CD4-positive, alpha-beta T cell treated with Interleukin-12 subunit alpha and Interleukin-12 subunit beta, for 1 hour (primary cell): ENCODE measurements around the gene PVALEF.

Source experiments
- DNase-seq: peaks from one replicate; pipeline ENCODE4 v3.0.0-alpha.2; 2020

The PVALEF gene

DNA sequence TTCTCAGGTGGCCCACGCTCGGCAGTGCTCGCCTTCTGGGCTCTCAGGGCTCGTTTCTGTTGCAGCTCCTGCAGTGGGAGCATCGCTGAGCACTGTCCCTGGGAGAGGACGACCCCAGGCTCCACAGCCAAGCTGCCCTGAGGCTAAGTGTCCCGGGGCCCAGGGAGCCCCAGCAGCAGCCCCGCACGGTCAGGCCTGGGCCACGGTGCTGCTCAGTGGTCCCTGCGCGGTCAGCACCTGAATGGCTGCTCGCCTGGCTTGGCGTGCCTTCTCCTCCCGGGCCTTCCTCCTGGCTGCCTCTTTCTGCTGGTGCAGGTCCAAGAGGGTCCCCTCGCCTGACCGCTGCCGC lies 34.1 kb downstream of the PVALEF start:
- no peak for DNase-seq

GRCh38 chr17:81200201-81200600 lies 34.9 kb downstream of the PVALEF start:
- no peak for DNase-seq

- DNase-seq = peak; percentile 24
Measured at GRCh38 chr17:81200695-81201580, 35.6 kb downstream of the PVALEF start.

DNA sequence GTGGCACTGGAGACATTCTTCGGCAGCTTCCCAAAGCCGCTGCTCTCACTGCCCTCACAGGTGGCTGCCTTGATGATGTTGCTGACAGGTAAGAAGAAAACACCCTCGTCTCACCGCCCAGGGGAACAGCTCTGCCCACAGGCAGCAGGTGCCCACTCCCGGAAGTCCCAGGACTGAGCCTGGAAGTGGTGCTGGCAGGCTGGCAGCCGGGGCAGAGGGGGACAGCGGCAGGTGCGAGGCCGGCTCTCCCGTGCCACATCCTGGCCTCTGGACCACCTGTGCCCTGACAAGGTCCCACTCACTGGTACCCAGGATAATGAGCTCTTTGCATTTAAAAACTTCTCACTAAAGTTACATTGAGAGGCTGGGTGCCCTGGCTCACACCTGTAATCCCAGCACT lies 37.0 kb downstream of the PVALEF start:
- DNase-seq = no peak

GRCh38 chr17:81203136-81203535 lies 37.8 kb downstream of the PVALEF start:
- DNase-seq = no peak

DNA sequence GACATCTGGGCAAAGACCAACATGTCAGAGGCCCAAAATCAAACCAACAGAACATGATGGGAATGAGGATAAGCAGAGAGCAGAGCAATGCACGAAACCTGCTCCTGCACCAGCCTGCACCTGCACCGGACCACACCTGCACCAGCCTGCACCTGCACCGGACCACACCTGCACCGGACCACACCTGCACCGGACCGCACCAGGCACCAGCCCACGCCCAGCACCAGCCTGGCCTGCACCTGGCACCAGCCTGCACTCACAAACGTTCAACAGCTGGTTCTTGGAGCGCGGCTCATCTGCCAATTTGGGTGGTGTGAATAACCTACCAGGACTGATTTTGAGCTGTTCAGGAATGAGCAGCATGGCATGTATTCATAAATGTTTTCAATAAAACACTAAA lies 39.3 kb downstream of the PVALEF start:
- no peak for DNase-seq

DNA sequence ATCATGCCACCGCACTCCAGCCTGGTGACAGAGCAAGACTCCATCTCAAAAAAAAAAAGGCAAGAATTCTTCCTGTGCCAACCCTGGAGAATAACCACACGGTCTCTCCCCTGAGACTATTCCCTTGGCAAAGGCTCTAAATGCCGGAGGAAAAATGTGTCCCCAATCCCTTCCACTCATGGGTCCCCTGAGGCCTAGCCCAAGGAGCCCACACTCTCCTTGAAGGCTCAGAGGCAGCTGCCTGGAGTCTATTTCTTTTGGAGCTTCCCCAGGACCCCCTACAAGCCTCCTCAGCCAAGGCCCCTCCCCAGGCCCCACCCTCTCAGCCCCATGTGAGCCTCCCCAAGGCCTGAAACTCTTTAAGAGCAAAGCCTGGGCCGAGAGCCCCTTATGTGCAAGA lies 40.9 kb downstream of the PVALEF start:
- no peak for DNase-seq

DNA sequence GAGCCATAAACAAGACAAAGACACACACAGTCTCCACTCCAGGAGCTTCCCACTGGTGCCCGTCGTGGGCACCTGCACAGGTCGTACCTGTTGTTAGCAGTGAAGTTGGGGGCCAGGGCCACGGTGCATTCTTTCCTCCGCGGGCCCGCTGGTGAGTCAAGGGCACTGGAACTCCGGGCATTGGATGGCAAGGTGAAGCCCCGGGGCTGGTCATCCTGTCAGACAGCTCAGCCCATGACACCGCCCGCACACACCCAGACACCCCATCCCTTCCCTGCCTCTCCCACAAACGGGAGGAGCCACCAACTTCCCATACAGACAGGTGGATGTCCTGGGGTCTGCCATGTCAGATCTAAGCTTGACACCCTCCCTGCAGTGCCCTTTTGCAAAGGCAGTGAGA lies 41.4 kb downstream of the PVALEF start:
- DNase-seq = no peak

- DNase-seq = no peak
Measured at GRCh38 chr17:81207610-81208581, 42.6 kb downstream of the PVALEF start.

DNA sequence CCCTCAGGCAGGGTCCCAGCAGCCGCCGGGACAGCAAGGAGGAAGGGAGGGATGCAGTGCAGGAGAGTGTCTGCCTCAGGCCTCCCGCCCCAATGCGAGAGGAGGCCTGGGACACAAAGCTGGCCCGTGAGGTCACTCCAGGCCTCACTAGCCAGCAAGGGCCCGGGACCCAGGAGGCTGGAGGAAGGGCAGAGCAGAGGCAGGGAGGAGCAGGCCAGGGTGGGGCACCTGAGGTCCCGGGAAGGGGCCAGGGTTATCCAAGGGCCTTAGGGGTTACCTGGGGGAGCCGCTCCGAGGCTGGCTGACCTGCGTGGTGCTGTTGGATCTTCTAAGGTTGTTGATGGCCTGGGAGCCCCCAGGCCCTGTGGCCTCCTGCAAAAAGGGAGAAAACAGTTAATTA lies 43.3 kb downstream of the PVALEF start:
- DNase-seq = no peak

GRCh38 chr17:81209141-81209540 lies 43.8 kb downstream of the PVALEF start:
- DNase-seq = no peak

DNA sequence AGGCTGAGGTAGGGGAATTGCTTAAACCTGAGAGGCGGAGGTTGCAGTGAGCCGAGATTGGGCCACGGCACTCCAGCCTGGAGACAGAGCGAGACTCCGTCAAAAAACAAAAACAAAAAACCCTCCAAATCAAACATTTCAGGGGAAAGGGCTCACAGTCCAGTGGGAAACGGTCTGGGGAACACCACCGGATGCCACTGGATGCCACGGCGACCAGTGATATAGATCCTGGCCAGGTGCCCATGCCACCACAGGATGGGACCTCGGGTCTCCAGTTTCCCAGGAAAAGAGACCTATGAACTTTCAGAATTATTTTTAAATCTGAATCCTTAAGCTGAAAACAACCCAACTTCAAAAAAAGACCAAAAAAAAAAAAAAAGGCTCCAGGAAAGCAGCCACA lies 45.2 kb downstream of the PVALEF start:
- no peak for DNase-seq

DNA sequence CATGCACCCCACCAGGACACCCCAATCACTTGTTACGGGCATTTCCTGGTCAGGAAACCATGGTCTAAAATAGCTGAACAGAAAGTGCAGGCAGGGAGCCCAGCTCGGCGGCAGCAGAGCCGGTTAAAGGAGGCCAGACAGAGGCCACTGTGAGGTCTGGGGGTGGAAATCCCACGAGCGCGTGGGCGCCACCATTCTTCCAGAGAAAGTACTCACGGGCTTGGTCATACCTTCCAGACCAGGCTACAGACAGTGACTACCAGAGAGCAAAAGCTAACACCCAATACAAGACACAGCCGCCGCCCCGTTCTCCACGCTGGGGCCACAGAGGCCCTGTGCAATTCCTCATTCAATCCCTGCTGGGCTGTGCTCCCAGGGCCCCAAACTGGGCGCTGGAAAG lies 45.6 kb downstream of the PVALEF start:
- no peak for DNase-seq

DNA sequence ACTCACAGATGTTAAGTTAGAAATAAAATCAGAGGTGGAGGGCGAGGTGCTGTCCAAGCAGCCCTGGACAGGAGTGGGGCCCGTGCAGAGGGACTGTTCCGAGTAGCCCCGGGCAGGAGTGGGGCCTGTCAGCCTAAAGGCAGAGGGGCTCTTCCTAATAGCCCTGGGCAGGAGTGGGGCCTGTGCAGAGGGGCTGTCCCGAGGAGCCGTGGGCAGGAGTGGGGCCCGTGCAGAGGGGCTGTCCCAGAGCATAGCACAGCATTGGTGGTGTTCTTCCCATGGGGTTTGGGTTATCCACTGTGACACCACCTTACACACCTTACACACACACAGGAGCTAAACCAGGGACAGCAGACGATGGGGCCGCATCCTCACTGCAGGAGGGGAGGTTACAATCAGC lies 47.1 kb downstream of the PVALEF start:
- no peak for DNase-seq

- no peak for DNase-seq
Measured at GRCh38 chr17:81213978-81214377, 48.7 kb downstream of the PVALEF start.

GRCh38 chr17:81217491-81217890 lies 52.2 kb downstream of the PVALEF start:
- no peak for DNase-seq

DNA sequence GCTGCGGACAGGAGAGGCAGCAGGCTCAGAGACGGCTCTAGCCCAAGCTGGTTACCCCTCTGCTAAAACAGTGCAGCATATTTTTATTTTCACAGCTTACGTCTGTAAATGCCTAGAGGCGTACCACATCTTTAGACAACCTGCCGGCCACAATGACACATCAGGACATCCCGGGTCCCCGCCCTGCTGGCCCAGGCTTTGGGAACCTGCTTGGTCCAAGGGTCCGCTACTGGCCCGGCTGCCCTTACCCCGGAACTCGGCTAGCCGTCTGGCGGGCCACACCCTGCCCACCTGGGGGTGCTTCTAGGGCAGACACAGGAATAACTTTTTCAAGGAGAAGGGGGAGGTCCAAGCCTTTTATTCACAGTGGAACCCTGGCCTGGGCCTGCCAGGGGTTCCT lies 53.2 kb downstream of the PVALEF start:
- no peak for DNase-seq

- DNase-seq = no peak
Measured at GRCh38 chr17:81218991-81219390, 53.7 kb downstream of the PVALEF start.

- no peak for DNase-seq
Measured at GRCh38 chr17:81219476-81220180, 54.3 kb downstream of the PVALEF start.

GRCh38 chr17:81221371-81221841 lies 56.1 kb downstream of the PVALEF start:
- DNase-seq = no peak

- DNase-seq = no peak
Measured at GRCh38 chr17:81221842-81222619, 56.7 kb downstream of the PVALEF start.

- DNase-seq = no peak
Measured at GRCh38 chr17:81222620-81222905, 57.3 kb downstream of the PVALEF start.
